Esophagus muscularis mucosa (tissue), 4 donors: ENCODE data around the gene MALAT1.
A peak's percentile ranks its signal among the peaks of the same experiment; 100 is the strongest.

Experiments
- CTCF ChIP-seq, 3 experiments: fragments of 200-600 bp in 2 of 3; fragments of 450-650 bp in 1 of 3; sonication (generic) in 2 of 3; IDR thresholded peaks; one replicate each; pipeline ENCODE4 v1.5.1; 2017 to 2019; ENCODE audit warnings: antibody characterized with exemption in 3 of 3, mild to moderate bottlenecking in 2 of 3, moderate library complexity in 1 of 3
- EP300 ChIP-seq: sonication (generic); formaldehyde crosslinking; IDR thresholded peaks from one replicate; pipeline ENCODE4 v1.6.1; 2017; ENCODE audit warnings: antibody characterized with exemption
- POLR2A ChIP-seq: fragments of 450-650 bp; IDR thresholded peaks from one replicate; pipeline ENCODE4 v1.6.1; 2017; ENCODE audit warnings: antibody characterized with exemption, moderate library complexity, mild to moderate bottlenecking, low read depth
- POLR2AphosphoS5 ChIP-seq, 2 donors: sonication (generic); formaldehyde crosslinking; IDR thresholded peaks; one replicate each; pipeline ENCODE4 v1.6.1; 2017; ENCODE audit warnings: antibody characterized with exemption in 2 of 2

GRCh38 chr11:65503368-65503948 lies 4.6 kb downstream of the MALAT1 start:
- TF ChIP-seq POLR2AphosphoS5 (IDR thresholded peaks at IDR 0.05) (no peak), POLR2A (peak; percentile 75), CTCF (IDR thresholded peaks at IDR 0.05) (no peak), EP300 (no peak)
